HTERT RPE-1 (cell line): Measurements from ENCODE around the gene TRAPPC2.
"Not testable (repeated sequence)": the region's sequence is repeated elsewhere in the genome, so short reads cannot be mapped to it uniquely, and the experiment has no call there.

Source experiments
- in situ Hi-C: fragments of 300-500 bp; cut with MboI; formaldehyde crosslinking; loops from 4 replicates; pipeline ENCODE4 v1.14.3; 2020; ENCODE audit warnings: low sequenced_read_pairs

The TRAPPC2 gene

GRCh38 chrX:13748486-13748885, 14.1 kb upstream of the TRAPPC2 start:
- in situ Hi-C loops, result no loop called here

- in situ Hi-C loops, result no loop called here
These were observed 13.4 kb upstream of the TRAPPC2 start for GRCh38 chrX:13747836-13748235.

DNA sequence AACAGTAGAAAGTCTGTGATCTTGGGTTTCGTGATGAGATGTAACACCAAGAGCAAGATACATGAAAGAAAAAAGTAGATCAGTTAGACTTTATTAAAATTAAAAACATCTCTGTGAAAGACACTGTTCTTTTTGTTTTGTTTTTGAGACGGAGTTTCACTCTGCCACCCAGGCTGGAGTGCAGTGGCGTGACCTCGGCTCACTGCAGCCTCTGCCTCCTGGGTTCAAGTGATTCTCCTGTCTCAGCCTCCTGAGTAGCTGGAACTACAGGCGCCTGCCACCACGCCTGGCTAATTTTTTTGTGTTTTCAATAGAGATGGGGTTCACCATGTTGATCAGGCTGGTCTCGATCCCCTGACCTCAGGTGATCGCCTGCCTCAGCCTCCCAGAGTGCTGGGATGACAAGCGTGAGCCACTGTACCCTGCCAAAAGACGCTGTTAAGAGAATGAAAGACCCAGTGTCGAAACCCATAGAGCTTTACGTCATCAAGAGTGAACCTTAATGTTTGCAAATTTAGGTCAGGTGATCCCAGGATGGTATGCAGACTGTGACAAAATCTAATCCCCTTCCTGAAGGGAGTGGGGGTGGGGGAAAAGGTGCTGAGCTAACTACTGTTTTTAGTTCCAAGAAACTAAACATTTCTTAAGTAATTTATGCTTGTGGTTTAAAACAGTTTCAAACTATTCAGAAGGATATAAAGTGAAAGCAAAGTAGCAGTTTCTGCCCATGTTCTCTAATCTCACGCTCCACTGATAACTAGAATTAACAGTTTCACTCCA, 8.2 kb upstream of the TRAPPC2 start:
- in situ Hi-C loops, result no loop called here

GRCh38 chrX:13741695-13742094, 7.3 kb upstream of the TRAPPC2 start:
- in situ Hi-C loops, result no loop called here

- in situ Hi-C loops, result no loop called here
These were observed 914 bp downstream of the TRAPPC2 start for GRCh38 chrX:13733506-13733905.

DNA sequence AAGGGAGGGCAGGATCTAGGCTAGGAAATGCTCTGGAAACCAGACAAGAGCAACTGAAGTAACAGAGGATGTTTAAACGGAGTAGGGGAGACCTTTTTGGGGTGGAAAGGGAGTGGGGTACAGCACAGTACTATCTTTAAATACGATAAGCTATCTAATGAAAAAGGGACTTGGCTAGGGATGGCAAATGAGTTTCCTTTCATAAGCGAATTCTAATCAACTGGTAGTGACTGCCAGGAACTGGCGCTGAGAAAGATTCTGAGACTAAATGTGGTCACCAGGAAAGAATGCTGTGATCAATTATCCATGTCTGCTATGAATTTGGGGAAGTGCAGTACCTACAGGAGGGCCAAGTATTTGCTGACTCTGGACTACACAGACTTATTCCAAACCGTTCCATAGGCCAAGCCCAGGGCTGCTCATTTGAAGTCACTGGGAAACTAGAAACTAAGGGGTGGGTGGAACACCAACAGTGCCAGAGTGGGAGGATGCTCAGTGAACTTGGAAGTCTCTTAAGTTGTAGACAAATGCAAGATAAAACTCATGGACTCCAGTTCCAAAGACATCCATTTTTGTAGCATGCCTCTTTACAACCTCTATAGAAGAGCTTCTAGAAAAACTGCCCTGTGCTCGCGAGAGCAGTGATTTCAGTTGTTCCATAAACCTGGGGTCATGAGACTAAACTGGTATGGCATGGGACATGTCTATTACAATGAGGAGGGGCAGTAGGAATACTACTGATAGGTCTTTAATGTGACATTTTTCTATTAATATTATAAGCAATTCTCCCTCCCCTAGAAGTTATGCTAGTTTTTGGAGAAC, 2.0 kb downstream of the TRAPPC2 start:
- in situ Hi-C loops, result no loop called here

- in situ Hi-C loops, result not testable (repeated sequence)
These were observed 3.9 kb downstream of the TRAPPC2 start for GRCh38 chrX:13730523-13730922.

DNA sequence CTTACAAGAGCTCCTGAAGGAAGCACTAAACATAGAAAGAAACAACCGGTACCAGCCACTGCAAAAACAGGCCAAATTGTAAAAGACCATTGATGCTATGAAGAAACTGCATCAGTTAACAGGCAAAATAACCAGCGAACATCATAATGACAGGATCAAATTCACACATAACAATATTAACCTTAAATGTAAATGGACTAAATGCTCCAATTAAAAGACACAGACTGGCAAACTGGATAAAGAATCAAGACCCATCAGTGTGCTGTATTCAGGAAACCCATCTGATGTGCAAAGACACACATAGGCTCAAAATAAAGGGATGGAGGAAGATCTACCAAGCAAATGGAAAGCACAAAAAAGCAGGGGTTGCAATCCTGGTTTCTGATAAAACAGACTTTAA, 7.8 kb downstream of the TRAPPC2 start:
- in situ Hi-C loops, result not testable (repeated sequence)

- in situ Hi-C loops, result not testable (repeated sequence)
These were observed 9.5 kb downstream of the TRAPPC2 start for GRCh38 chrX:13724878-13725277.

- in situ Hi-C loops, result no loop called here
These were observed 12.5 kb downstream of the TRAPPC2 start for GRCh38 chrX:13721819-13722519.

- in situ Hi-C loops, result no loop called here
These were observed 13.0 kb downstream of the TRAPPC2 start for GRCh38 chrX:13721371-13721770.

GRCh38 chrX:13719192-13719856, 15.1 kb downstream of the TRAPPC2 start:
- in situ Hi-C loops, result no loop called here

DNA sequence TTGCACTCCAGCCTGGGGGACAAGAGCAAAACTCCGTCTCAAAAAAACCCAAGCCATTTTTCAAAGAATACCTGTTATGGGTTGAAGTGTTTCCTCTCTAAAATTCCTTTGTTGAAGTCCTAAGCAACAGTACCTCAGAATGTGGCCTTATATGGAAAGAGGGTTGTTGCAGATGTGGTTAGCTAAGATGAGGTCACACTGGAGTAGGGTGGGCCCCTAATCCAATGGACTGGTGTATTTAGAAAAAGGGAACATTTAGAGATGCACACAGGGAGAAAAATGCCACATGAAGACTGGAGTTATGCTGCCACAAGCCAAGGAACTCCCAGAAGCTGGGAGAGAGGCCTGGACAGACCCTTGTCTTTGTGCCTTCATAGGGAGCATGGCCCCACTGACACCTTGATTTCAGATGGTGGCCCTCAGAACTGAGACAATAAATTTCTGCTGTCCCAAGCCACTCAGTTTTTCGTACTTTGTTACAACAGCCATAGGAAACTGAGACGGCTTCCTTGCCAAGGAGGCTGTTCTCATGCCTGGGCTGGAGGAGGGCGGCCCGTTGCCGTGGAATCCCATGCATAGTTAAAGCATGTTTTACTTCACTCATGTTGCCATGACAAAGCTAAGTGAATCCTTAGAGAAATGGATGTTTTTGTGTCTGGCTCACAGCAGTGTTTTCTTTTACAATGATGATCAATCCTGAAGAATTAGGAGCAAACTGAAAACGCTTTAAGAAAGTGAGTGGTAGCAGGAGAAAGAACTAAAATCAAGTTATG, 16.5 kb downstream of the TRAPPC2 start:
- in situ Hi-C loops, result no loop called here

GRCh38 chrX:13716905-13717304, 17.5 kb downstream of the TRAPPC2 start:
- in situ Hi-C loops, result no loop called here

DNA sequence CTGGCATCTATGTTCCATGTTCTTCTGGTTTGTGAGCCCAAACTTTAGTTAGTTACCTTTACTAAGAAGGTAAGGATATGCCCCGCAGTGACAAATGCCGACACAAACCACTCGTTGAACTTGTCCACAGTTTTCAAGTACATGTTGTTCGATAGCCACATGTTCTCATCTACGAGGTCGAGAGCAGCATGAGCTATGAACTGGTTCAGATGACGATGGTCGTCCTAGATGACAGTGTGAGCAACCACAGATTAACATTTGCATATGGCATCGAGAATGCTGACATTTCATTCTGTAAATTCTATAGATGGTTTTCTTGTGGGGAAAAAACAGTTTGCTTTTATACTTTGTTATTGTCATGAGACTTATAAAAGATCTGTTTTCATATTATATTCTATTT, 18.0 kb downstream of the TRAPPC2 start:
- in situ Hi-C loops, result no loop called here

GRCh38 chrX:13711141-13711540, 23.3 kb downstream of the TRAPPC2 start:
- in situ Hi-C loops, result no loop called here

DNA sequence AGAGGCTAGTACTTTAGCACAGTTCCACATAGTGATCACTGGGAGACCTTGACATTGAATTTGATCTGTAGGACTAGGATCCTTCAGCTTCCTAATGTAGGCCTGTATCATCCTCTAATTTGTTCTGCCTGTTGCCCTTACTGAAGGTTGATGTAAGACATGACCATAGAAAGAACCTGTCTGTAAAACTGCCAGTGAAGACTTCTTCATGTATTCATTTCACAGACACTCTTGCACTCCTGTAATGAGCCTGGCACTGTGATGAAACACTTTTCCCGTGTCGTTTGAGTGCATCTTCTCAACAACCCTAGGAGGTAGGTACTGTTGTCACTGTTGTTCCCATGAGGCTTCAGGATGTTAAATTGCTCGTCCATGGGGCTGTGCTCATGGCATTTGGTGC, 30.8 kb downstream of the TRAPPC2 start:
- in situ Hi-C loops, result no loop called here

DNA sequence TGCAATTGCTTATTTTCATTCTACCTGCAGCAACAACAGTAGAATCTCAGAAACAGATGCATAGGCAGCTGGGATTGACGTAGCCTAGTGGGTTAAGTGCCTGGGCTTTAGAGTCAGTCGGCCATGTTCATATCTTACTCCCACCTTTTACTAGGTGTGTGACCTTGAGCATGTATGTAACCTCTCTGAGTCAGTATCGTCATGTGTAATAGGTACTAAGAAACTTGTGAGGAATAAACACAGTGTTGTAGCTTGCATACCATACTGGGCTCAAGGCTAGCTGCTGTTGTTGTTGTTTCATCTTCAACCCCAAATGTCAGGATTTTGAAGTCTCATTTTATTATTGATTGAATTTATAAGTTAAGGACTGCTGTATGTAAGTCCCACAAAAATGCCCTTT, 31.3 kb downstream of the TRAPPC2 start:
- in situ Hi-C loops, result no loop called here

- in situ Hi-C loops, result no loop called here
These were observed 32.2 kb downstream of the TRAPPC2 start for GRCh38 chrX:13702111-13702789.

GRCh38 chrX:13700380-13700779, 34.0 kb downstream of the TRAPPC2 start:
- in situ Hi-C loops, result no loop called here
